Measurements from ENCODE around the gene CPSF2. TPM values are rescaled to one million over a fixed set of nuclear protein-coding genes. Genes with fewer than 3 reads are reported as not detected.
"Not testable (repeated sequence)": the region's sequence is repeated elsewhere in the genome, so short reads cannot be mapped to it uniquely, and the experiment has no call there.

The CPSF2 gene
- polyA plus RNA-seq, 10 donors = 31.6 to 52.4 (median 41.1) TPM

GRCh38 chr14:92153581-92153980 is 31.8 kb downstream of the CPSF2 start:
- DNase-seq = no peak

- no peak for DNase-seq
Observed at GRCh38 chr14:92154283-92154942, 32.6 kb downstream of the CPSF2 start.

GRCh38 chr14:92160619-92161018 is 38.9 kb downstream of the CPSF2 start:
- DNase-seq = peak in 1 of 3 donors; percentile 38

- DNase-seq = no peak
Observed at GRCh38 chr14:92161521-92161920, 39.8 kb downstream of the CPSF2 start.

GRCh38 chr14:92164958-92165357 is 43.2 kb downstream of the CPSF2 start:
- no peak for DNase-seq

- no peak for DNase-seq
Observed at GRCh38 chr14:92173668-92174067, 51.9 kb downstream of the CPSF2 start.

- no peak for DNase-seq
Observed at GRCh38 chr14:92175811-92176210, 54.0 kb downstream of the CPSF2 start.

- DNase-seq = no peak
Observed at GRCh38 chr14:92176476-92176875, 54.7 kb downstream of the CPSF2 start.

- not testable (repeated sequence) for DNase-seq
Observed at GRCh38 chr14:92179178-92179577, 57.4 kb downstream of the CPSF2 start.

- no peak for DNase-seq
Observed at GRCh38 chr14:92185559-92185958, 63.8 kb downstream of the CPSF2 start.

GRCh38 chr14:92187616-92188015 is 65.8 kb downstream of the CPSF2 start:
- not testable (repeated sequence) for DNase-seq

- DNase-seq = no peak
Observed at GRCh38 chr14:92190768-92191167, 69.0 kb downstream of the CPSF2 start.

GRCh38 chr14:92198804-92199203 is 77.0 kb downstream of the CPSF2 start:
- DNase-seq = no peak

- no peak for DNase-seq
Observed at GRCh38 chr14:92199763-92200162, 78.0 kb downstream of the CPSF2 start.

- no peak for DNase-seq
Observed at GRCh38 chr14:92203116-92203515, 81.3 kb downstream of the CPSF2 start.

GRCh38 chr14:92204792-92205191 is 83.0 kb downstream of the CPSF2 start:
- no peak for DNase-seq

- no peak for DNase-seq
Observed at GRCh38 chr14:92207012-92207927, 85.5 kb downstream of the CPSF2 start.

GRCh38 chr14:92207928-92208265 is 86.1 kb downstream of the CPSF2 start:
- no peak for DNase-seq

GRCh38 chr14:92209141-92209540 is 87.4 kb downstream of the CPSF2 start:
- DNase-seq = no peak

GRCh38 chr14:92213125-92213524 is 91.4 kb downstream of the CPSF2 start:
- DNase-seq = not testable (repeated sequence)

GRCh38 chr14:92215579-92215978 is 93.8 kb downstream of the CPSF2 start:
- no peak for DNase-seq

- peak in 1 of 3 donors; percentile 23 for DNase-seq
Observed at GRCh38 chr14:92217936-92218335, 96.2 kb downstream of the CPSF2 start.

All from muscle of back (tissue), 11 donors.